NCI-H1436 (cell line): ENCODE measurements around the gene FMNL1.
A peak's percentile ranks its signal among the peaks of the same experiment; 100 is the strongest.
"Not testable (repeated sequence)": the region's sequence is repeated elsewhere in the genome, so short reads cannot be mapped to it uniquely, and the experiment has no call there.

ENCODE experiments used
- DNase-seq: peaks from one replicate; lab custom pipeline; 2025; lab: John Stamatoyannopoulos, UW

The FMNL1 gene

DNA sequence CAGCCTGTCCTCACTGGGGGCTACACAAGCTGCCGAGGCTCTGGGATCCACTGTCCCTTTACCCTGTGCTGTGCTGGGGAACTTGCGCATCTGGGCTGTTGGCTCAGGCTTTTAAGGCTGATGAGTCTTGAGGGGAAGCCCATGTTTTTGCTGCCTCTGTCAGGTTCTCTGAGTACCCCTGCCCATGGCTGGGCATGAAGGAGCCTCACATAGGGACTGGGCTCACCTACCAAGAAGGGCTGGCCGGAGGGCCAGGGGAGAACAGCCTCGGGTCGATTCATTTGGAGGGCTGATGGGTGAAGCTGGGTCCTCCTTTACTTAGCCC, 14.6 kb downstream of the FMNL1 start:
- no peak for DNase-seq

DNA sequence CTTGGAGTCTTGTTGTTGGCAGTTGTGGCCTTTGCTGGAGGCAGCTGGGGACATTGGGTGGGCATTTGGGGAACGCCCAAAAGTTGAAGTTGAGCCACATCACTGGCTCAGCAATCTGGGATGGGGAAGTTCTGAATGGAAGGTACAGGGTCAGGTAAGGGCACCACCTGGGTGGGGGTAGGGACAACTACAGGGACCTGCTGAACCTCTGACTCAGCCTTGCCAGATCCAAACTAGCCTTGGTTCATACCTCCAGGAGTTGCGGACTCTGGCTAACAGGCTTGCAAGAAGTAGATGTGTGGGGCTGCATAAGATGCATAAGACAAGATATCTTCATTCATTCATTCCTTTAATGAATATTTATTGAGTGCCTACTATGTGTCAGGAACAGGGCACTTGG, 16.0 kb downstream of the FMNL1 start:
- no peak for DNase-seq

- no peak for DNase-seq
Measured at GRCh38 chr17:45238155-45238774, 16.6 kb downstream of the FMNL1 start.

DNA sequence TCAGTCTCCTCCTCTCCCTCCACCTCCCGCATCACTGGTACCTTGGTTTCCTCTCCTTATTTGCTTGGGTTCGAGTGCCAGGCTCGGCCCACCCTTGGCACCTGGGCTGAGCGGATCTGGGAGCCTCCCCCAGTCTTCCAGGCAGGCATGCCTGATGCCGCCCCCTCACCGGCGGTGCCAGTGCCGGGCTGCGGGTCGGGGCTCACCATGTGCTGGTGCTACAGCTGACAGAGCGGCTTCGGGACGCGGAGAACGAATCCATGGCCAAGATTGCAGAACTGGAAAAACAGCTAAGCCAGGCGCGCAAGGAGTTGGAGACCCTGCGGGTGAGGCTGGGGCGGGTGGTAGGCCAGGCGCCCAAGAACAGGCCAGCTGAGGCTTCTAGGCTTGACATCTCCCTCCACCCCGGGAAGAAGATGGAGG, 19.2 kb downstream of the FMNL1 start:
- no peak for DNase-seq

GRCh38 chr17:45241328-45242028, 19.8 kb downstream of the FMNL1 start:
- peak; percentile 91 for DNase-seq

- DNase-seq, result no peak
Measured at GRCh38 chr17:45242029-45242414, 20.3 kb downstream of the FMNL1 start.

DNA sequence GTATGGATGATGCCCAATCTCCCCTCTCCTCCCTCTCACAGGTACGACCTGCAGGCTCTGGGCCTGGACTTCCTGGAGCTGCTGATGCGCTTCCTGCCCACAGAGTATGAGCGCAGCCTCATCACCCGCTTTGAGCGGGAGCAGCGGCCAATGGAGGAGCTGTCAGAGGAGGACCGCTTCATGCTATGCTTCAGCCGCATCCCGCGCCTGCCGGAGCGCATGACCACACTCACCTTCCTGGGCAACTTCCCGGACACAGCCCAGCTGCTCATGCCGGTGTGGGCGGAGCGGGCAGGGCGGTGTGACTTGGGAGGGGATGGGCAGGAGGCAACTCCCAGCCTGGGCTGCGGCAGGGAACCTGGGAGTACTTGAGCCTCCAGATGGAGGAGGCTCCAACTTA, 22.1 kb downstream of the FMNL1 start:
- no peak for DNase-seq

- DNase-seq, result no peak
Measured at GRCh38 chr17:45244725-45245656, 23.3 kb downstream of the FMNL1 start.

DNA sequence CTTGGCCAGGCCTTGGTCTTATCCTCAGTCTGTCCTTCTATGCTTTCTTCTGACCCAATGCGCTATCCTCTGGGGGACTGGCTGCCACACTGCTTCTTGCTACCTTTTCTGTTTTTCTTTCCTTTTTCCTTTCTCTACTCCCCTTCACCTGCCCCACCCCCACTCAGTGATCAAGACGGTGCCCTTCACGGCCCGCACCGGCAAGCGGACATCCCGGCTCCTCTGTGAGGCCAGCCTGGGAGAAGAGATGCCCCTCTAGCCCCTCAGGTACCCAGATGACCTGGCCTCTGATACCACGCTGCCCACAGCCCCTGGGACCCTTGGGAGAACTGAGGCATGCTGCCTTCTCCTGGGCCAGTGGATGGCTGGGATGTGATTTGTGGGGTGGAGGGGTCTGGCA, 24.7 kb downstream of the FMNL1 start:
- no peak for DNase-seq

DNA sequence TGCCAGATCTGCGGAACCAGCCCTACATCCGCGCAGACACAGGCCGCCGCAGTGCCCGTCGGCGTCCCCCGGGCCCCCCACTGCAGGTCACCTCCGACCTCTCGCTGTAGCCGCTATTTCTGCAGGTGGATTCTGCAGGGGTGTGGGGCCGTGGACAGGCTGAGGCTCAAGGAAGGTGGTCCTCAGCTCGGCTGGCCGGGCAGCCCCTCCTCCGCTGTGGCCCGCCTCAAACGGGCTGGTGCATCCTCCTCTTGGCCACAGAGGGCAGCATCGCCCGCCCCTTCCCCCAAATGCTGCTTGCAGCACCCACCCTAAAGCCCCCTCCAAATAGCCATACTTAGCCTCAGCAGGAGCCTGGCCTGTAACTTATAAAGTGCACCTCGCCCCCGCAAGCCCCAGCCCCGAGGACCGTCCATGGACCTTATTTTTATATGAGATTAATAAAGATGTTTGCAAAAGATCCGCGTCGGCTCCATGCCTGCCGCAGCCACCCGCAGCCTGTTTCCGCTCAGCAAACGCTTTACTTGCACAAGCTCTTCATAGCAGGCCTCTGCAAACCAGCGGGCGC, 25.3 kb downstream of the FMNL1 start:
- peak; percentile 32 for DNase-seq

- DNase-seq, result peak; percentile 97
Measured at GRCh38 chr17:45247429-45248131, 25.9 kb downstream of the FMNL1 start.

DNA sequence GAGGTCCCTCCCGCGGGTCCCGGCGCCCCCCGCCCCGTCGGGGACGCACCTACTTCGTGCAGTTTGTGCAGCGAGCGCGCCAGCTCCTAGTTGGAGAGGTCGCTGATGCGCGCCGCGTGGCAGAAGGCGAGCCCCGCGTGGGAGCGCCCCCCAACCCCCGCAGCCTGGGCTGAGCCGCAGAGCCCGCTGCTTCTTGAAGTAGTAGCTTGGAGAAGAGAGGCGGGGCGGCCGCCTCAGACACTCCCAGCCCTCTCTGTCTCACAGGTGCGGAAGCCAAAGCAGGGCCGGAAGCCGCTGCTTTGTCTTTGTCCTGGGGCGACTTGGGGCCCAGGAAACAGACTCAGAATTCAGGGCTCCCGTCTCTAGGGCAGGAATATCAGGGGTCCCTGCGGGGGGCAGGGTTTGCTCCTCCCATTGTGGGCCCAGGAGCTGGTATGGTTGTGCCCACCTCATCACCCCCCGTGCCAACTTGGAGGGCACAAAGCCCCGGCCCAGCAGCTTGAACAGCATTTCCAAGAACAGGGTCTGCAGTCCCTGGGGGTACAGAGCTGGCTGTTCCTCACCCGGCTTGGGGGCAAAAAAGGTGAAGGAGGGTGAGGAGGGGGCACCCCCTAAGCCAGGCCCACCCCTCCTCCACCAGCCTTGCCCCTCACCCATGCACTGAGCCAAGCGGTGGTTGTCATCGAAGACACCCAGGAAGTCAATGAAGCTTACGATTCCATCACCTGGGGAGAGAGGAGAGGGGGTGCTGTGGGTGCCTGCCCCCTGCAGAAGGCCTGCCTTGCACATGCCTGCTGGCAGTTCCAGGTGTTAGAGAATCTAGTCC, 26.7 kb downstream of the FMNL1 start:
- DNase-seq, result peak; percentile 58

GRCh38 chr17:45251931-45252330, 30.2 kb downstream of the FMNL1 start:
- DNase-seq, result no peak

DNA sequence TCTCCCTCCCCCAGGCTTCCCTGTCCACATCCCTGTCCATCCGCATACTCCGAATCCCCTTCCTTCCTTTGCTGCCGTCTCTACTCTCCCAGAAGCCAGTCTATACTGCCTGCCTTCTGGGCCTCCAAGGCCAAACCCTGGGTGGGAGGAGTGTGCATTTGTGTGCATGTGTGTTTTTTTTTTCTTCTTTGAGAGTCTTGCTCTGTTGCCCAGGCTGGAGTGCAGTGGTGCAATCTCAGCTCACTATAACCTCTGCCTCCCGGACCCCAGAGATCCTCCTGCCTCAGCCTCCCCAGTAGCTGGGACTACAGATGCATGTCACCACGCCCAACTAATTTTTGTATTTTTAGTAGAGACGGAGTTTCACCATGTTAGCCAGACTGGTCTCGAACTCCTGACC, 31.6 kb downstream of the FMNL1 start:
- not testable (repeated sequence) for DNase-seq

- DNase-seq, result no peak
Measured at GRCh38 chr17:45253879-45254278, 32.2 kb downstream of the FMNL1 start.

- no peak for DNase-seq
Measured at GRCh38 chr17:45255358-45255757, 33.7 kb downstream of the FMNL1 start.

DNA sequence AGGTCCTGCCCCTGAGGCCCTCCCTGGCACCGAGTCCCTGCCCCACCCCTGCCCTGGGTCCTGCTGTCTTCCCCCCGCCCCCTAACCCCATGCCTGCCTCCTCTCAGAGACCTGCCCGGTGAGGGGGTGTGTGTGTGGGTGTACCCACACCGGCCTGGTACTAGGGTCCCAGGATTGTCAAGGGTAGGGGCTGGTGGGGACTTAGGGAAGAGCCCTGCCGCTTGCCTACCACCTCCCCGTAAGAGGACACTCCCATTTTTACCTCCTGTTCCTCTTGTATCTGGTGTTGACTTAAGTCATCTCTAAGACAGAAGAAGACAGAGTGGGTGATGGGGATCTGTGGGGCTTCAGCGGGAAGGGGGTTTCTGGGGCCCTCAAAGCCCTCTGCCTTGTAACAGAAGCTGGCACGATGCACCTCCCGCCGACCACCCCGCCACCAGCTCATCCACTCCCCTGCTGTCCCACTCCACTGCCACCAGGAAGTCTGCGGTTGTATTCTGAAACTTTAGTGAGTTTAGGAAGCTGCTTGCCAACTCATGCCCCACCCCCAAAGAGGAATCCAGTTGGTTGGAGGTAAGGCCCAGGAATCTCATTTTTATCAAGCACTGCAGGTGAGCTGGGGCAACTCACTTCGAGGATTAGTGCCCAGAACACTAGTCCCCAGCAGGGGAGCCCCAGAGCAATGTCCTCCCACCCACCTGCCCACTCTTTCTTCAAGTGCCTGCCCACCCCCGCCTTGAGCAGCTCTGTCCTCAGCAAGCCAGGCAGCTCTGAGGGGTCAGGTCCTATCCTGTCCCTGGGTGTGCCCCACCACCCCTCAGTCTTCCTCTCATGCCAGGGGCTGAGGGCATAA, 34.7 kb downstream of the FMNL1 start:
- DNase-seq, result no peak

GRCh38 chr17:45257115-45257514, 35.4 kb downstream of the FMNL1 start:
- DNase-seq, result no peak

GRCh38 chr17:45258981-45259380, 37.3 kb downstream of the FMNL1 start:
- no peak for DNase-seq

DNA sequence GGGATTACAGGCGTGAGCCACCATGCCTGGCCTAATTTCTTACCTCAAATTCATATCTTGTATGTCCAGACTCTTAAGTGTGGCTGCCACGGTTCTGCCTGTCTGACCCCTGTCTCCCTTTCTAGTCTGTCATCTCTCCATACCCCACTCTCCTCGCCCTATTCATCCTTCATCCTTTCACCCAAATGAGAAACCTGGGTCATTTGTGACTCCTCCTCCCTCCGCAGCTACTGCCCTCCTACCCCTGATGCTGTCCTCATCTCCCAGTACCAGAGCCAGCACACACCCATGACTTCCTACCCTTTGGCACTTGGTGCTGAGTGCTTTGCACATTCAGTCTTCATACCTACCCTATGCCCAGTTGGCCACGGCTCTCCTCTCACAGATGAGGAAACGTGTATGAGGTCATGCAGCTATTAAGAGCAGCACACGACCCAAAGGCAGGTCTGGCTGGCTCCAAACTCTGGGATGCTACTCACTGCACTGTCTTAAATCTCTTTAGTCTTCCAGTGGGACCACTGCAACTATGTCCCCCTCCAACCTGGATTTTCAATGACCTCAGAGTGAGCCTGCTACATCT, 38.6 kb downstream of the FMNL1 start:
- DNase-seq, result no peak
